ENCODE data around the gene TGFBR3L. TPM values are rescaled to one million over a fixed set of nuclear protein-coding genes. Genes with fewer than 3 reads are reported as not detected.

Gene TGFBR3L
- polyA plus RNA-seq, 1 donor (not counting 4 experiments of a cell fraction or from before 2014, with no cell fraction given): 0.28 TPM

DNA sequence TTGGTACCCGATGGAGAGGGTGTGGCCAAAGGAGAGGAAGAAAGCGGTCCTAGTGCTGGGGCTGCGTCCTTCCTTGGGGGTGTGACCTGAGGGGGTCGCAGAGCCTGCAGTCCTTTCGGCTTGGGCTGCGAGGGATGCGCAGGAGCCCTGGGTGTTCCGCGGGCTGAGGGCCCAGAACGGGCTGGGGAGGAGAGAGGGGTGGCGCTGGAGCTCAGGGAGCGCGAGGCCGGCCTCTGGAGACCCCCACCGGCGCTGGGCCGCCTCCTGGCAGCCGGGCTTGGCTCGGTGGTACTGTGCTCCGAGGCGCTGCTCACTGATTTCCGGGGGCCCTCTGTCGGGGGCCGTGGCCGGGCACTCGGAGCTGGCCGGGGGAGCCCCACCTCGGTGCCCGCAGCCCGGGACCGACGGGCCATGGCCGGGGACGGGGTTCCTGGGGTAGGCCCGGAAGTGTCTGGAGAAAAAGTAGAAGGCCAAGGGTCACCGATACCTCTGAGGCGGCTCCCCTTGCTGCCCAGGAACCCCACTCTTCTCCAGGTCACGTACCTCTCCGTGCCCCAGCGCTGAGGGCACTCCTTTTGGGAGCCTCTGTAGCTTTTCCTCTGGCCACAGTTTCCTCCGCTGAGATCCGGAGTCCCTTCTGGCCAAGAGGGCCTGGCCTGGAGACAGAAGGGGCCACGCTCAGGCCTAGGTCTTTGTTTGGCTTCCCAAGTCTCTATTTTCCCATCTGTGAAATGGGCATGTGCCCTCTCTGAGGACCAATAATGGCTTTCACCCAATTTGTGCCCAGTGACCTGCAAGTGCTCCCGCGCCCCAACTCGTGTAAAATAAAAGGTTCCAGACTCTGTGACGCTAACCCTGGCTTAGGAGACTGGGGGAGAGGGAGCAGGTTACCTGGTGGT, 42.1 kb upstream of the TGFBR3L start:
- no peak for TF ChIP-seq EZH2 (IDR thresholded peaks at IDR 0.05; ENCODE audit: low read length)
- no peak overlapping the region for H3K4me3 ChIP-seq (ENCODE audit: control insufficient read depth in 2 of 3, extremely low read depth in 1 of 3, insufficient read depth in 2 of 3, low read depth in 1 of 3, low read length in 3 of 3)
- H3K9me3 ChIP-seq (ENCODE audit: control insufficient read depth, low read depth, low read length): no peaks in the 10 kb centered on the region
- H3K36me3 ChIP-seq (ENCODE audit: control insufficient read depth in 2 of 2, extremely low read depth in 1 of 2, insufficient read depth in 2 of 2, low read length in 2 of 2): no peaks in the 10 kb centered on the region
- H4K20me1 ChIP-seq (ENCODE audit: control insufficient read depth, extremely low read depth, insufficient read depth, low read length): peaks cover 2% of the 10 kb centered on the region
- H3K79me2 ChIP-seq (ENCODE audit: control insufficient read depth, insufficient read depth, low read length): no peaks in the 10 kb centered on the region
- H3K27me3 ChIP-seq (ENCODE audit: control insufficient read depth, extremely low read depth, insufficient read depth, low read length): peaks cover 38% of the 10 kb centered on the region
- FAIRE-seq (no peak), DNase-seq (ENCODE audit: low read depth, low spot score) (no peak)
- no peak overlapping the region for H3K27ac ChIP-seq (ENCODE audit: control insufficient read depth, insufficient read depth, low read length)
- dilution Hi-C loops (cut with MboI; ENCODE audit: extremely low pct_ligation_motif_present, low sequenced_read_pairs): no loop called here
- no peaks in the 10 kb centered on the region for H3K9me1 ChIP-seq (ENCODE audit: control insufficient read depth, extremely low read depth, insufficient read depth, low read length)
- peak overlapping the region; percentile 32 for H3K4me2 ChIP-seq (ENCODE audit: control insufficient read depth, extremely low read depth, insufficient read depth, low read depth, low read length)
- H3K9ac ChIP-seq (ENCODE audit: control insufficient read depth, extremely low read depth, insufficient read depth, low read length): no peak overlapping the region
- no peak overlapping the region for H2AFZ ChIP-seq (ENCODE audit: control insufficient read depth, low read length)
- peaks cover 17% of the 10 kb centered on the region for H3K4me1 ChIP-seq (ENCODE audit: control insufficient read depth, extremely low read depth, insufficient read depth, low read length)

DNA sequence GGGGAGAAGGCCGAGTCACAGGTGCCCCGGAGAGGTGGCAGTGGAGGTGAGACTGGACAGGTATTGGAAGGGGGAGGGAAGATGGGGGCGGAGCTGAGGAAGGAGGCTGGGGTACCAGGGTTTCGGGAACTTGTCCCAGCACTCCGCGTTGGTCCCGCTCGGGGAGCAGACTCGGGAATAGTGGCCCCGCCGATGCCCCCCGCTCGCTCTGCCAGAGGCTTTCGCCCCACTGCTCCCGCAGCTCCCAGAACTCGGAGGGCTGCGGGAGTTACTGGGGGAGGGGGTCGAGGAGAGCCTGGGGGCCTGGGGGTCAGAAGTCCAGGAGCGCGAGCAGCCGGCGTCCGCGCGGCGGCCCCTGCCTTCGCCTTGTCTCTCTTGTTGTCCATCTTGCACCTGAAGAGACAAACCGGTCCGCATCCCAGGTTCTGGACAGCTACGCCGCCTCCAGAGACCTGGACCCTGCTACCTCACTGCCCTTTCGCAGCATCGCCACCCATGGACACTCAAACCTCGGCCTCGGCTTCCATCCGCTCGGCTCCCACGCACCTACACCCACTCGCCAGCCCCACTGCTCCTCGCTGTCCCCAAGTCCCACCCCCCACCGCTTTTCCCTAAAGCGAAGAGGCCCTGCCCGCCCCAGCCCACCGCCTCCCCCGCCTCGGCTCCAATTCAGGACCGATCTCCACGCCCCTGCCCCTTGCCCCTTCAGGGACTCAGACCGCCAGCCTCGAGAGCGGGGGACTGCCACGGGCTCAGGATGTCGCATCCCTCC, 41.1 kb upstream of the TGFBR3L start:
- Histone ChIP-seq H3K27me3 (ENCODE audit: control insufficient read depth, extremely low read depth, insufficient read depth, low read length) (peaks cover 38% of the 10 kb centered on the region), H3K27ac (ENCODE audit: control insufficient read depth, insufficient read depth, low read length) (no peak overlapping the region), H3K9ac (ENCODE audit: control insufficient read depth, extremely low read depth, insufficient read depth, low read length) (no peak overlapping the region), H3K4me2 (ENCODE audit: control insufficient read depth, extremely low read depth, insufficient read depth, low read depth, low read length) (no peak overlapping the region), H3K36me3 (ENCODE audit: control insufficient read depth in 2 of 2, extremely low read depth in 1 of 2, insufficient read depth in 2 of 2, low read length in 2 of 2) (no peaks in the 10 kb centered on the region), H3K9me1 (ENCODE audit: control insufficient read depth, extremely low read depth, insufficient read depth, low read length) (no peaks in the 10 kb centered on the region), H3K79me2 (ENCODE audit: control insufficient read depth, insufficient read depth, low read length) (no peaks in the 10 kb centered on the region), H3K4me3 (ENCODE audit: control insufficient read depth in 2 of 3, extremely low read depth in 1 of 3, insufficient read depth in 2 of 3, low read depth in 1 of 3, low read length in 3 of 3) (no peak overlapping the region), H4K20me1 (ENCODE audit: control insufficient read depth, extremely low read depth, insufficient read depth, low read length) (peaks cover 2% of the 10 kb centered on the region), H3K4me1 (ENCODE audit: control insufficient read depth, extremely low read depth, insufficient read depth, low read length) (peaks cover 15% of the 10 kb centered on the region), H3K9me3 (ENCODE audit: control insufficient read depth, low read depth, low read length) (no peaks in the 10 kb centered on the region), H2AFZ (ENCODE audit: control insufficient read depth, low read length) (no peak overlapping the region)
- FAIRE-seq (no peak), DNase-seq (ENCODE audit: low read depth, low spot score) (no peak)
- TF ChIP-seq EZH2 (IDR thresholded peaks at IDR 0.05; ENCODE audit: low read length): peak; percentile 95
- TF ChIP-seq, protein P1, sequence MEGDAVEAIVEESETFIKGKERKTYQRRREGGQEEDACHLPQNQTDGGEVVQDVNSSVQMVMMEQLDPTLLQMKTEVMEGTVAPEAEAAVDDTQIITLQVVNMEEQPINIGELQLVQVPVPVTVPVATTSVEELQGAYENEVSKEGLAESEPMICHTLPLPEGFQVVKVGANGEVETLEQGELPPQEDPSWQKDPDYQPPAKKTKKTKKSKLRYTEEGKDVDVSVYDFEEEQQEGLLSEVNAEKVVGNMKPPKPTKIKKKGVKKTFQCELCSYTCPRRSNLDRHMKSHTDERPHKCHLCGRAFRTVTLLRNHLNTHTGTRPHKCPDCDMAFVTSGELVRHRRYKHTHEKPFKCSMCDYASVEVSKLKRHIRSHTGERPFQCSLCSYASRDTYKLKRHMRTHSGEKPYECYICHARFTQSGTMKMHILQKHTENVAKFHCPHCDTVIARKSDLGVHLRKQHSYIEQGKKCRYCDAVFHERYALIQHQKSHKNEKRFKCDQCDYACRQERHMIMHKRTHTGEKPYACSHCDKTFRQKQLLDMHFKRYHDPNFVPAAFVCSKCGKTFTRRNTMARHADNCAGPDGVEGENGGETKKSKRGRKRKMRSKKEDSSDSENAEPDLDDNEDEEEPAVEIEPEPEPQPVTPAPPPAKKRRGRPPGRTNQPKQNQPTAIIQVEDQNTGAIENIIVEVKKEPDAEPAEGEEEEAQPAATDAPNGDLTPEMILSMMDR (optimal IDR thresholded peaks at IDR 0.05 in 1 of 3, IDR thresholded peaks at IDR 0.05 in 1 of 3, conservative IDR thresholded peaks at IDR 0.05 in 1 of 3; ENCODE audit: extremely low read depth in 1 of 3, insufficient read depth in 2 of 3, low read length in 3 of 3): no peak
- dilution Hi-C loops (cut with MboI; ENCODE audit: extremely low pct_ligation_motif_present, low sequenced_read_pairs): no loop called here

Data from keratinocyte (primary cell).